ENCODE measurements around the gene KIAA0232.

- TF ChIP-seq CTCF (IDR thresholded peaks at IDR 0.05 in 8 of 11, conservative IDR thresholded peaks at IDR 0.05 in 3 of 11): no peak
- TF ChIP-seq POLR2A (IDR thresholded peaks at IDR 0.05): no peak
- peak in 1 of 3 donors; percentile 7 for TF ChIP-seq POLR2AphosphoS5 (IDR thresholded peaks at IDR 0.05)
Measured at GRCh38 chr4:6854098-6854744, 71.7 kb downstream of the KIAA0232 start.
